Subcutaneous adipose tissue (tissue), 4 donors: Measurements from ENCODE around the gene SLC10A7. TPM values are rescaled to one million over a fixed set of nuclear protein-coding genes. Genes with fewer than 3 reads are reported as not detected.

Experiments used
- total RNA-seq, 4 donors: library from RNA; depleted of rRNA; stranded (reverse); fragments of >200 nt; gene quantifications; one replicate each; pipeline ENCODE4 v1.1.0, GENCODE V29; 2016
- TF ChIP-seq, protein P1 (sequence below): fragments of 450-650 bp; IDR thresholded peaks from one replicate; pipeline ENCODE4 v1.5.1; 2016; ENCODE audit warnings: low read depth, mild to moderate bottlenecking, control low read depth, antibody characterized with exemption, moderate library complexity

Gene SLC10A7, protein sequence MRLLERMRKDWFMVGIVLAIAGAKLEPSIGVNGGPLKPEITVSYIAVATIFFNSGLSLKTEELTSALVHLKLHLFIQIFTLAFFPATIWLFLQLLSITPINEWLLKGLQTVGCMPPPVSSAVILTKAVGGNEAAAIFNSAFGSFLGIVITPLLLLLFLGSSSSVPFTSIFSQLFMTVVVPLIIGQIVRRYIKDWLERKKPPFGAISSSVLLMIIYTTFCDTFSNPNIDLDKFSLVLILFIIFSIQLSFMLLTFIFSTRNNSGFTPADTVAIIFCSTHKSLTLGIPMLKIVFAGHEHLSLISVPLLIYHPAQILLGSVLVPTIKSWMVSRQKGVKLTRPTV
- 10 to 100 TPM; 10.2 to 18.1 (median 12.9) TPM for total RNA-seq

- TF ChIP-seq, protein P1, sequence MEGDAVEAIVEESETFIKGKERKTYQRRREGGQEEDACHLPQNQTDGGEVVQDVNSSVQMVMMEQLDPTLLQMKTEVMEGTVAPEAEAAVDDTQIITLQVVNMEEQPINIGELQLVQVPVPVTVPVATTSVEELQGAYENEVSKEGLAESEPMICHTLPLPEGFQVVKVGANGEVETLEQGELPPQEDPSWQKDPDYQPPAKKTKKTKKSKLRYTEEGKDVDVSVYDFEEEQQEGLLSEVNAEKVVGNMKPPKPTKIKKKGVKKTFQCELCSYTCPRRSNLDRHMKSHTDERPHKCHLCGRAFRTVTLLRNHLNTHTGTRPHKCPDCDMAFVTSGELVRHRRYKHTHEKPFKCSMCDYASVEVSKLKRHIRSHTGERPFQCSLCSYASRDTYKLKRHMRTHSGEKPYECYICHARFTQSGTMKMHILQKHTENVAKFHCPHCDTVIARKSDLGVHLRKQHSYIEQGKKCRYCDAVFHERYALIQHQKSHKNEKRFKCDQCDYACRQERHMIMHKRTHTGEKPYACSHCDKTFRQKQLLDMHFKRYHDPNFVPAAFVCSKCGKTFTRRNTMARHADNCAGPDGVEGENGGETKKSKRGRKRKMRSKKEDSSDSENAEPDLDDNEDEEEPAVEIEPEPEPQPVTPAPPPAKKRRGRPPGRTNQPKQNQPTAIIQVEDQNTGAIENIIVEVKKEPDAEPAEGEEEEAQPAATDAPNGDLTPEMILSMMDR: no peak
These were observed at the start of gene SLC10A7 for GRCh38 chr4:146521541-146522097. SLC10A7 (minus strand) TSS chr4:146521940; CDS start chr4:146521717, 223 bp downstream.

- TF ChIP-seq, protein P1: no peak
These were observed 45.7 kb upstream of the SLC10A7 start for GRCh38 chr4:146567396-146567795.

GRCh38 chr4:146564492-146564891, 42.8 kb upstream of the SLC10A7 start:
- TF ChIP-seq, protein P1: no peak

GRCh38 chr4:146550161-146550560, 28.4 kb upstream of the SLC10A7 start:
- TF ChIP-seq, protein P1: no peak

DNA sequence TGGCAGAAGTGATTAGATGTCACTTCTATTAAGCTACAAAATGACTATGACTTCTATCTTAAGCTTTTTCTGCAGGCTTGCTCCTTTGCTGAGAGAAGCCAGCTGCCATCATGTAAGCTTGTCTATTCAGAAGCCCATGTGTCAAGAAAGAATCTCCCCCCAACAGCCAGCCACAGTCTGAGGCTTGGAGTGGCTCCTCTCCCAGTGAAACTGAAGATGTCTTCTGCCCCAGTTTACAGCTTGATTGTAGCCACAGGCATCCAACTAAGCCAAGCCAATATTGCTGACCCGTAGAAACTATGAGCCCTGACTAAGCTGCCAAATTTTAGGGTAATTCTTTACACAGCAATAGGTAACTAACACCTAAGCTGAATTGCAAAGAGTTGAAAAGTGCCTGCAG, 26.7 kb upstream of the SLC10A7 start:
- TF ChIP-seq, protein P1: no peak

- TF ChIP-seq, protein P1: no peak
These were observed 23.4 kb upstream of the SLC10A7 start for GRCh38 chr4:146545102-146545501.

- TF ChIP-seq, protein P1: no peak
These were observed 12.4 kb upstream of the SLC10A7 start for GRCh38 chr4:146534178-146534577.
